Stimulated activated CD4-positive, alpha-beta T cell treated with anti-CD3 and anti-CD28 coated beads, TNF-alpha, amount 100 ng/mL, for 48 hours (primary cell): ENCODE results near the gene BET1.
"Not testable (repeated sequence)": the region's sequence is repeated elsewhere in the genome, so short reads cannot be mapped to it uniquely, and the experiment has no call there.

ENCODE experiments used
- DNase-seq, 3 donors: peaks; one replicate each; pipeline ENCODE4 v3.0.0-alpha.2; 2020; ENCODE audit warnings: low read depth in 3 of 3

The BET1 gene, protein sequence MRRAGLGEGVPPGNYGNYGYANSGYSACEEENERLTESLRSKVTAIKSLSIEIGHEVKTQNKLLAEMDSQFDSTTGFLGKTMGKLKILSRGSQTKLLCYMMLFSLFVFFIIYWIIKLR

DNA sequence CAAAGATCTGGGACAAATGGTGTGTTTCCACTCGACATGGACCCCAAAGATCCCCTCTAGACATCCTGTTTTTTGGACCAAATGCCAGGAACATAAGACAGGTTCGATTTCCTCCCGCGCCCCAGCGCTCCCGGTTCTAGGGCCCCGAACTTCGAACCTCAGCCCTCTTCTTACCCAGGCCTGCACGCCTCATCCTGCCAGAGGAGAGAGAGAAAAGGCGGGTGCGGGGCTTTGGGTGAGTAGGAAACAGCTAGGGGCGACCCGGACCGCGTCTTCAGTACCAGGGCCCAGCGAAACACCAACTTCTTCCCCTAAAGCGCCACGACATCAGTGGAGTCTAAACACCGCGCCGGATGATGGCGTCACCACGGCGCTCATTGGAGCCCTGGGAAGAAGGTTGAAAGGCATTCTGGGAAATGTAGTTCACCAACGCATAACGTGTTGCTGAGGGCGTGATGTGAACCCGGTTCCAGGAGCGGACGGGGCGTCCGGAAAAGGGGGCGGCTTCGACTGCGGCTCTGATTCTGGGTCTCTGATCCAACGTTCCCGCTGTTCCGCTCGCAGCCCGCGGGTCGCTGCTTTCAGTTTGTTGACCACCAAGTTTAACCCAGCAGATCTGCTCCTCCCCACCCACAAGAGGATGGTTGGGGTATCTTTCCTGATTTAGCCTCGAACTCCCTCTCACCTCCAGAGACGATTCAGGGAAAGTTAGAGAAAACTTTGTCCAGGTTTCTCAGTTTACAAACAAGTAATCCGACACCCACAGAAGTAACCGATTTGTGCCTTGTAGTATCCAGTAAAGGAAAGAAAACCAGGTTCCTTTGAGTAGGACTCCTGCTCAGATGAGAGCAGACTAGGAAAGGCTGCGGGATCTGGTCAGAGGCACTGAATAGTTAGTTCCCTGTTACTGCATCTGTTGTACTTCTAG, at the start of gene BET1:
TSS of gene BET1 (minus strand) at position 332 of the 928 bp plus-strand sequence. CDS start at position 193, 139 bp downstream.
- peak; percentile 83 to 85 (median 83) for DNase-seq

DNA sequence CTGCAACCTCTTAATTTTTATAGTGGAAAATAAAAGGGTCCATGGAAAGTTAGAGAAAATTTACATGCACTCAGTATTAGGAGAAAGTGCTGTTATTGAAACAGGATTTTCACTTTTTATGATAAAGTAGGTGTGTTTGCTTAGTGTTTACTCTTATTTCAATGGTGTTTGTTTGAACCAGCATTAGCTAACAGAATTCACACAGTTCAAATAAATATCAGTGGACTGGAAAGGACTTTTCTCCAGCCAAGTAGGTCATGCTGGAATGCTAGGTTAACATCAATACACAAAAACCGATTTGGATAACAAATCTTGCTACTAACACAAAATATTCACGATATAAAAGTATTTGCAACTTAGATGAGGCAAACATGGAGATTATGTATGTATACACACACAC, 49.4 kb upstream of the BET1 start:
- no peak for DNase-seq

DNA sequence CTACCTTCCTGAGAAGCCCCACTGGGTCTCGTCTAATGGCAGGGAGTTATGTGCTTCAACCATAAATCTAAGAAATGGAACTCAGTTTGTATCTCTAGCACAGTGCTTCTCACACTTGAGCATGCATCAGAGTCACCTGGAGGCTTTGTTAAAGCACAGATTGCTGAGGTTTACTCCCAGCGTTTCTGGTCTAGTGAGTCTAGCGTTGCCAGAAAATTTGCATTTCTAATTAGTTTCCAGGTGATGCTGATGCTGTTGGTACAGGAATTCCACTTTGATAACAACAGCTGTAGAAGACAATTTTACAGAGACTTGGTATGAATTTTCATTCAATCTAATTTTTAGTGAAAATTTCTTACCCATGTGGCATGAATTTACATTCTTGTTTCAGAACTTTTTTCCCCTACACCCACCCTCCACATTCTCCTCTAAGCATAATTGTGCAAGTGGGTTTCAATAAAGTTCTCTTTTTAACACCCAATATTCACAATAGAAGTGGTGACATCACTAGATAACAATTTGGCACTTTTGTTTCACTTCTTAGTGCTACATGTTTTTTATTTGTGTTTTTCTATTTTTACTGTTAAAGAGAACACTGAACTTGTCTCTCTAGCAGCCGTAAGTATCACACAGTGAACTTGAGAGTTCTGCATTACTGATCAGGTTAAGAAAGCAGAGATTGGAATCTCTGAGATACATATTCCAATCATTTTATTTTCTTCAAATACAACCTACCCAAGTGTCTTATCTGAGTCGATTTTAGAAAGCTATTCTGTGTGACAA, 48.4 kb upstream of the BET1 start:
- no peak for DNase-seq

DNA sequence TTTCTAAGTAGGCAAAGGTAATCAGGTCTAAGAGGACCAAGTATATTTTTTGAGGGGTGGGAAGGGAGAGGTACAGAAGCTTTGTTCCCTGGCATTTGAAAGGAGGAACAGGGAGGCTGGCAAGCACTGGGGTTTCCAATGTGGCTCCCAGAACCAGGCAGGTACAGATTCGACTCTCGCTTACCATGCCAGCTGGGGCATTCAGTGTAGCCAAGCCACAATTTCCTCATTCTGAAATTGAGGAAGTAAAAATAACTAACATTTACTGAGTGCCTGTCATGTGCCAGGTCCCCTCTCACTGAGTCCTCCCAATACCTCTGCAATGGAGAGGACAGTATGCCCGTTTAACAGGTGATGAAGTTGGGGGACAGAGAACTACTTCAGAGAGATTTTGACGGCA, 45.9 kb upstream of the BET1 start:
- DNase-seq = no peak

DNA sequence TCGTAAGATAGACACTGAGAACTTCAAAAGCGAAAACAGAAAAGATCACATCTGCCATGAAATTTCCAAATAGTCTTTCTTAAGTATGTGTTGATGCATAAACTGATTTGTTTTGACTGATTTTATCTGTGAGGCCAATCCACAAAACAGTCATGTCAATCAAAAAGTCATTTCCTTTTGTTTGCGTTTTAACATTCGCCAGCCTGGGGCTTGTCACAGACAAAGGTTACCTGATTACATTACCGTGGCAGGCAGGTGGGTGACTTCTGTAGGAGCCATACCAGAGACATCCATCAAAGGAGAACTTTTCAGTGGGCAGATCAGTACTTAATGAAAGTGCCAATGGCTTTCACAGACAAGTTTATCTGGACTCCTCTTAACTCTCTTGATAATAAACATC, 45.5 kb upstream of the BET1 start:
- no peak for DNase-seq

DNA sequence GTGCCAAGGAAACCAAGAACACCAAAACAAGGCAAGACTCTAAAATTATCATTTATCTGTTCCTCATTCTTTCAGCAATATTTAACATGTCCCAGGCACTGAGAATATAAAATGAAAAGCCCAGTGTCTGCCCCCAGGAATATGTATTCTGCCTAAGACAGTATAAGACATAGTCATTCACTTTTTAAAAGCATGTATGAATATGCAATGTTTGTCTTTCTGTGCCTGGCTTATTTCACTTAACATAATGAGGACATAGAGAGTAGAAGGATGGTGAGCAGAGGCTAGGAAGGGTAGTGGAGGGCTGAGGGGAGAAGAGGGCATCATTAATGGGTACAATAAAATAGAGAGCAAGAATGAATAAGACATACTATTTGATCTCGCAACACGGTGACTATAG, 44.6 kb upstream of the BET1 start:
- DNase-seq = no peak

DNA sequence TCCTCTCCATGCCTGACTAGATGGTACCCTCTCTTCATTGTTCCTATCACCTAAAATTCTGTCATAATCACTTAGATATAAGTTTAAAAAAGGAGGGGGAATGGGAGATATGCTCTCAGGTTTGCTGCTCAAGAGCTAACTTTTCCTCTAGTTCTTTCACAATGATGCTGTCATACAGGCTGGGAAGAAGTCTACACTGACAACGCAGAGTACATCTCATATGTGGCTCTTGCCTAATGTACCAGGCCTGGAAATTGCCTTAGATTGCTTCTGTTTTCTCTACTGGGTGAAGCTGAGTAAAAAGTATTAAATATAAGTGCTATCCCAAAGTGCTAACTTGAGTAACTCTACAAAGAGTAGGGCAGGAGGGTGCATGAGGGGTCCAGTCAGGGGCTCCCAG, 43.8 kb upstream of the BET1 start:
- no peak for DNase-seq

DNA sequence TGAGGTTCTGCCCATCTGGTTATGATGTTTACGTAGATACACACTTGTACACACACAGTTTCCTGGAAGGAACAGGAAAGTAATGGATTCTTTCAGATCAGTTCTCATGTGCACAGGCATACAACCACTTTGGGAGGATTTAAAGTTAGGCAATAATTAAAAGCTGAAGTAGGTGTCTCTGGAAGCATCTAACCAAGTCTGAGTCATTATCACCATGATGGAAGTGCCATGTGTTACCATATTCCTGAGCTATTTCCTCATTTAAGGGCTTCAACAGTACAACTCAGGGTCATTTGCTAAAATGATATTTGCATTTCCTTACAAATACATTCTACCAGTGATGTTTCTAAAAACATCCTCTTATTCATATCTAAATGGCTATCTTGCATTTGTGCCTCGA, 41.4 kb upstream of the BET1 start:
- no peak for DNase-seq

DNA sequence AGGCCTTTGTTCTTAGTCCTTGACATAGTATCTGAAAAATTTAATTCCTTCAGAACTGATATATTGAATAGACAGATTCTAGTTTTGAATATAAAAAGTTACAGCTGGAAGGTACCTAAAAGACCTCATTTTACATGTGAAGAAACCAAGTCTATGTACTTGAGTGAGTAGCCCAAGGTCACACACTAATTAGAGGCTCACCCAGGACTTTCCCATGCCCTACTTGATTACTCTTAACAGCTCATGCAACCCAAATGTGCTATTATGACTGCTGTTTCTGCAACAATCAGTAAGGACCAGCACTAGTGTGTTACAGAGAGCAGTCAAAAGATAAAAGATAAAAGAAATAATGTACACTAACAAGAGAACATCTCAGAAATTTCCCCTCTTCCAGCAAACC, 40.7 kb upstream of the BET1 start:
- no peak for DNase-seq

DNA sequence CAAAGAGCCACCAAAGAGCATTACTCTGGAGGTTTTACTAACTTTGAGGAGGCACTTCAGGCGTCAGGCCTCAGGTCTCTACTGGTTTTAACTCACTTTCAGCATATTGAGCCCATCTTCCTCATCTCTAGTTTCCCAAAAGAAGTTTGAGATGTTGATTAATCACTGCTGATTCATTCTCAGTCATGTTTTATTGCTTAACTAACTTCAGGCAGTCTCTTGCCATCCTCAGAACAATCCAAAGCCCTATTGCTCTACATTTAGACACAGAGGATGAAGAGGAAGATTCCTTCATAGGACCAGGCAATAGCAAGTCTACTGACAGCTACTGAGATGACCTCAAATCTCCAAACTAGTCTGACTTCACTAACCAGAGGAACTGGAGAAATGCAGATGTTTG, 39.1 kb upstream of the BET1 start:
- no peak for DNase-seq

DNA sequence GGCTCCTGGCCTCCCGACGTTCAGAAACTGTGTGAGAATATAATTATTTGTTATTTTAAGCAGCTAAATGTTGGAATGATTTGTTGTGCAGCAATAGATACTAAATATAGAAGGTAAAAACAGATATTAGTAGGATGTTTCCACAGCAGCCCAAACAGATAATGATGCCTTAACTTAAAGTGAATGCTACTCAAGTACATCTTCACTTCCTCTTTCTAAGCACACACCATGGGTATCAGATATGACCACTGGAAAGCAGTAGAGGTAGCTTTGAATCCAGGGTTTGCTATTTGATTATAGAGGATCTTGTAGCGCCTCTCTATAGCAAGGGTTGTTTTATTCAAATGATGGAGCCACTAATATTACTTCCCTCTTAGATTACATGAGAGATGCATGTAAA, 38.2 kb upstream of the BET1 start:
- DNase-seq = no peak

DNA sequence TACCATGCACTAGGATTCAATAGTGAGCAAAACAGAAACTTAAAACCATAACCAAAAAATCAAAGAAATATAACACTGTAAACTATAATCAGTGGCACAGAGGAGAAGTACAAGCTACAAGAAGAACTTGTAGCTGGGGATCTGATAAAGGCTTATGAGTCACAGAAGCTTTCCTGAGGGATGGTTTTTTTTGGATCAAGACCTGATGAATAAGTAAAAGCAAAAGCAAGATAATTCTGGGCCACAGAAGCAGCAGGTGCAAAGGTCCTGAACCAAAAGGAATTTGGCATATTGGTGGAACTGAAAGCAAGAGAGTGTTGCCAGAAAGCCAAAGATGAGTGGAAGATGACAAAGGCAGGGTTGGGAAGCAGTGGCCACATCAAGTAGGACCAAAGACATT, 37.4 kb upstream of the BET1 start:
- no peak for DNase-seq

DNA sequence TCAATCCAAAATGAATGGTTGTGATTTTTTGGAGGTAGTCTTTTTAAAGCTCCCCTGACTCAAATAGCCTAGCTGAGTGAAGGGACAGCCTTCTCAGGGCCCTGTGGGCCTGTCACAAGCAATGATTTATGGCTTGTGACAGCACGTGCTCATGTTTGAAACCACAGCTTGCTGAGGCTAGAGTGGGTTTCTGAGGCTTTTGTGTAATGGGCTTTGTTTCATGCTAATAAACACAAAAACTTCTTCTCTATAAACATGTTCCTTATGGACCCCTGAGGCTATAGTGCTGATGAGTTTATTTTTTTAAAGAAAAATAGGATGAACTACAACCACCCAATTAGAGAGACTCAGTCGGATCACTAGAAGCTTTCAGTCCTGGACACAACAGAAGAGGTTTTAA, 36.1 kb upstream of the BET1 start:
- DNase-seq = no peak

DNA sequence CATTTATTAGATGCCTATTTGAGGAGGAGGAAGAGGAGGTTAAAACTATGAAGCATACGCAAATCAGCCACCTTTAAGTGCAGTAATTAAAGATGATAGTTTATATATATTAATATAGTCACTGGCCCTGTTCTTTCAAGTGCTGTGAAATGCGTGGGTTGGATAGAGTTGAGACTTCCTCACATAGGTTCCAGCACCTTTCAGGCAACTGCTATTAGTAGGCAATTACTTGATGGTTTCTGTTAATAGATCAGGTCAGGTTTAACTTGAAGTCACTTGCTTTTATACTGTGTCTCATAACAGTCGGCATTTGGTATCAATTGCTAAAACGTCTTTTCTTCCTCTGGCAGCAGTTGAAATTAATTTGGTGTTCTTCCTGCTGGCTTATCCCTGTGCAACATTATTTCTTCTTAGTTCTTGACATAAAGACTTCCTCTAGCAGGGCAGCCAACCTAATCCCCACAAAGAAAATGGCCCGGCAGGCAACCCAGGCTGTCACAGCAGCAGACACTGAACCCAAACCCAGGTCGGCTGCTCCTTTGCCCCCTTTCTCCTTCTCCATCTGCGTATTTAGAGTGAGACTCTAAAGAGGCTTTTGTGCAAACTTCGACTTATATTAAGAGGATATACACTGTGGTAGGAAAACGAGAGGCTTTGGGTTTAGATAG, 35.3 kb upstream of the BET1 start:
- no peak for DNase-seq

DNA sequence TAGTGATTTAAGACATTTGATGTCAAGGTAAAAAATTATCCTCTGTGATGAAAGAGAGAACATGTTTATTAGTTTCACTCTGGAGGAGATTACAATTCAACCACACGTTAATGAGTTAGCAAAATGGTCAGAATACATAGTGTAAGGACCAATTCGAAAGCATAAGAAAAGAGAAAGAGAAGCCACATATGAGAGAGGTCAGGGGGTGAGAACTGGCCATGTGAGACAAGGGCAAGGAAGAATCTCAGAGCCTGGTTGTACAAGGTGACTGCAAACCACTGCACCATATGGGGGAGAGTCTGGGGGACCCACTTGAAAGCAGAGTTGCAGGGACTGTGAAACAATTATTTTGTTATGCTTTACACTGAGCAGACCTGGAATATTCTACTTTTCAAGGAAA, 27.7 kb upstream of the BET1 start:
- no peak for DNase-seq

DNA sequence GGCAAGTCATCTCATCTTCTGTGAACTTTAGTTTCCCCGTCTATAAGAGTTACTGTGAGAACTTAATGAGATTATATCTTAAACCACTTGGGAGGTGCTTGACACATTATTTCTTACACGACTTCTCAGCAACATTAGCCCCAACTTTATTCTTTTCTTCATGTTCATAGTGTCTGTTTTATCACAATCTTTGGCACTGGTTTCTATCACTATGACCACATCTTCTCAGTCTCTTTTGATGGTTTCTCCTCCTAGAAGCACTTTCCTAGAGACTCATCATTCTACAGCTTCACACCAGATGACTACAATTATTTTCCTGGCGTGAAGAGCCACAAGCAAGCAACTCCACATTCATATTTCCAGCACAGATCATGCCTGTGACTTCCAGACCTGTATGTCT, 26.5 kb upstream of the BET1 start:
- no peak for DNase-seq

DNA sequence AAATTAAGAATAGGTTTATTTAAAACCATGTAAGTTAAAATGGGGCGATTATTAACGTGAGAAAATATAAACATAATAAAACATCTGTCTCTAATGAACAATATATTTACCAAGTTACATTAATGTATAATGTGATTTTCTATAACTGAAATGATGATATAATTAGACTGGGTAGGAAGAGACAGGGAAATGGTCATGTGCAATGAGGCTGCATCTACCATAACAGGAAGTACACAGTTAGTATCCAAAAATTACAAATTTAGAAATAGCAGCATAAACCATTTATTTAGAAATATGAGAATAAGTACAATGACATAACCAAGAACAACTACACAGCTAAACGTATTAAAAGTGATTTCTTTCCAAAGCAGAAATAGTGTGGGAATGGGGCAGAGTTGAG, 25.8 kb upstream of the BET1 start:
- no peak for DNase-seq

DNA sequence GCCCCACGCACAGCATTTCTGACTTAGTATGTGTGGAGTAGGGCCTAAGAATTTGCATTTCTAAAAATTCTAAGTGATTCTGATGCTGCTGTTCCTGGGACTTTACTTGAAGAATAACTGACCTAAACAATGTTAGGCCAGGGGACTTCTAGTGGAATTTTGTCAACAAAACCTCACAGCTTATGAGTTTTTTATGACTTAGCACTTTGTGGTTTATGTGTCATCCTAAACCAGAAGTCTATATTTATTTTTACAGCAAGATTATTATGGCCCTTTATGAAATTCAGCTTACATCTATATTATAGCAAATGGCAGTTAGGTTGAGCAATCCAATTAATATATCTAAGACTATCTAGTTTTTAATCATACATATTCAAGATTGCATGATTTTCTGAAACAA, 24.6 kb upstream of the BET1 start:
- DNase-seq = no peak

DNA sequence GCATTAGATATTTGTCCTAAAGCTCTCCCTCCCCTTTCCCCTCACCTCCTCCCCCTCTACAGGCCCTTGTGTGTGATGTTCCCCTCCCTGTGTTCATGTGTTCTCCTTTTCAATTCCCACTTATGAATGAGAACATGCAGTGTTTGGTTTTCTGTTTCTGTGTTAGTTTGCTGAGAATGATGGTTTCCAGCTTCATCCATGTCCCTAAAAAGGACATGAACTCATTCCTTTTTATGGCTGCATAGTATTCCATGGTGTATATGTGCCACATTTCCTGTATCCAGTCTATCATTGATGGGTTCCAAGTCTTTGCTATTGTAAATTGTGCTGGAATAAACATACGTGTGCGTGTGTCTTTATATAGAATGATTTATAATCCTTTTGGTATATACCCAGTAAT, 22.5 kb upstream of the BET1 start:
- not testable (repeated sequence) for DNase-seq

DNA sequence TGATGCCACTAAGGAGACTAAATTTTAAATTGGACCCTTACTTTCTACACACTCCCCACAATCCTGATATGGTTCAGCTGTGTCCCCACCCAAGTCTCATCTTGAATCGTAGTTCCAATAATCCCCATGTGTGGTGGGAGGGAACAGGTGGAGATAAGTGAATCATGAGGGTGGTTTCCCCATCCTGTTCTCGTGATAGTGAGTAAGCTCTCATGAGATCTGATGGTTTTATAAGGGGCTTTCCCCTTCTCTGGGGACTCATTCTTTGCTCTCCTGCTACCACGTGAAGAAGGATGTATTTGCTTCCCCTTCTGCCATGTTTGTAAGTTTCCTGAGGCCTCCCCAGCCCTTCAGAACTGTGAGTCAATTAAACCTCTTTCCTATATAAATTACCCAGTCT, 18.4 kb upstream of the BET1 start:
- DNase-seq = no peak

DNA sequence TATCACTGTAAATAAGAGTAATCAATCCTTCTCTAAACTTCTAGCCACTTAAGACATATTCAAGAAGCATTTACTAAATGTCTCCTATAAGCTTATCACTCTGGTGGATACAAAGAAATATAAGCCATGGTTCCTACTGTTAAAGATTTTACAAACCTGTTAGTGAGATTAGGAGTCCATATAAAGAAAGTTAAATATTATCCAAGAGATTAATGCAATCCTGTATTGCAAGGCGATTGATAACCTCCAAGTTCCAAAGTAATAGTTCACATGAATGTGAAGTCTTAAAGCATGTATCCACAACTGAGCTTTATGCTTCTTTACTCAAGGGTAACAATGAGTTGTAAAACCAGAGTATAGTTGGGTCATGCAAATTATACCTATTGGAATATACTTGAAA, 12.6 kb upstream of the BET1 start:
- DNase-seq = no peak

DNA sequence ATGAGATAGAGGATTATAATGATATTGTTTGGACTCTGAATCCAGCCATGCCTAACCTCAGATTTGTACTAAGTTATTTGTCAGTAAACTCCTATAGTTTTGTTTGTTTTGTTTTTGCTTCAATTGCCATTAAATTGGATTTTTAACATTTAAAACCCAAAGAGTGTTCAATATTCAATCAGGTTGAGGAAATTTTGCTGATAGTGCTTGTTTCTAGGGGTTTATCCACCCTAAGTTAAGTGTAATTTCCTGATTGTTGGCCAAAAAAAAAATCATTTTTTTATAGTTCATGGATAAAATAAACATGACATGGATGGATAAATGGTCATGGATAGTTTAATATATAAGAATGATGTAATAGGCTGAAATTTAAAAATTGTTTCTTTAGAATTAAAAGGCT, 11.4 kb upstream of the BET1 start:
- DNase-seq = no peak
